Cardiac muscle cell (in vitro differentiated cells and primary cell): Measurements from ENCODE around the gene RPN1. TPM values are rescaled to one million over a fixed set of nuclear protein-coding genes. Genes with fewer than 3 reads are reported as not detected.

Experiments
- DNase-seq, 2 donors: peaks; one replicate each; pipeline versions ENCODE4 v3.0.0 to v3.0.0-alpha.2; 2010 to 2017; ENCODE audit warnings: low read depth in 1 of 2, low spot score in 1 of 2
- H3K27ac ChIP-seq: fragments of 200-600 bp; sonication (generic); 2 replicates; pipeline ENCODE4 v1.5.1; 2016
- H3K27me3 ChIP-seq: fragments of 200-600 bp; sonication (generic); 2 replicates; pipeline ENCODE4 v1.6.0; 2016; ENCODE audit warnings: control low read depth
- H3K36me3 ChIP-seq: fragments of 200-600 bp; sonication (generic); 2 replicates; pipeline ENCODE4 v1.5.1; 2016; ENCODE audit warnings: control low read depth
- H3K4me1 ChIP-seq: fragments of 200-600 bp; sonication (generic); 2 replicates; pipeline ENCODE4 v1.8.1; 2017; ENCODE audit warnings: low read depth, mild to moderate bottlenecking, mixed run types
- H3K4me3 ChIP-seq: fragments of 200-600 bp; sonication (generic); 2 replicates; pipeline ENCODE4 v1.5.1; 2016; ENCODE audit warnings: mild to moderate bottlenecking
- H3K9me3 ChIP-seq: fragments of 200-600 bp; sonication (generic); 2 replicates; pipeline ENCODE4 v1.5.1; 2017; ENCODE audit warnings: low read depth, mild to moderate bottlenecking, control low read depth
- polyA plus RNA-seq: library from polyadenylated mRNA; unstranded; fragments of >200 nt; fragmentation: Nextera tagmentation; extraction: Ambion mirVana; gene quantifications from 2 replicates; pipeline ENCODE4 v1.2.1, GENCODE V29; 2016
- total RNA-seq: library from RNA; depleted of rRNA; stranded (reverse); fragments of >200 nt; gene quantifications from 2 replicates; pipeline ENCODE4 v1.2.3, GENCODE V29; 2016
- TF ChIP-seq, protein P1 (sequence below): IDR thresholded peaks from 2 replicates; pipeline ENCODE4 v1.5.1; 2012; ENCODE audit warnings: low read depth, mild to moderate bottlenecking, low read length

RPN1 gene
- total and polyA plus RNA-seq, 2 experiments from 2014 or later = 202 to 328 TPM

DNA sequence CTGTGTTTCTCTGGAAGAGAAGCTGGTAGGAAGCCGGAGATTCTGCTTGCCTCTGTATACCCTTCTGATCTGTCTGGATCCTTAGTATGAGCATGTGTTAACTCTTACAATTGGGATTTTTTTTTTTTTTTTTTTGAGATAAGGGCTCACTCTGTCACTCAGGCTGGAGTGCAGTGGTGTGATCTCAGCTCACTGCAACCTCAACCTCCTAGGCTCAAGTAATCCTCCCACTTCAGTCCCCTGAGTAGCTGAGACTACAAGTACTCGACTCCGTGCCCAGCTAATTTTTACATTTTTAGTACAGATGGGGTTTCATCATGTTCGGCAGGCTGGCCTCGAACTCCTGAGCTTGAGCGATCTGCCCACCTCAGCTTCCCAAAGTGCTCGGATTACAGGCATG lies 44.5 kb downstream of the RPN1 start:
- TF ChIP-seq, protein P1, sequence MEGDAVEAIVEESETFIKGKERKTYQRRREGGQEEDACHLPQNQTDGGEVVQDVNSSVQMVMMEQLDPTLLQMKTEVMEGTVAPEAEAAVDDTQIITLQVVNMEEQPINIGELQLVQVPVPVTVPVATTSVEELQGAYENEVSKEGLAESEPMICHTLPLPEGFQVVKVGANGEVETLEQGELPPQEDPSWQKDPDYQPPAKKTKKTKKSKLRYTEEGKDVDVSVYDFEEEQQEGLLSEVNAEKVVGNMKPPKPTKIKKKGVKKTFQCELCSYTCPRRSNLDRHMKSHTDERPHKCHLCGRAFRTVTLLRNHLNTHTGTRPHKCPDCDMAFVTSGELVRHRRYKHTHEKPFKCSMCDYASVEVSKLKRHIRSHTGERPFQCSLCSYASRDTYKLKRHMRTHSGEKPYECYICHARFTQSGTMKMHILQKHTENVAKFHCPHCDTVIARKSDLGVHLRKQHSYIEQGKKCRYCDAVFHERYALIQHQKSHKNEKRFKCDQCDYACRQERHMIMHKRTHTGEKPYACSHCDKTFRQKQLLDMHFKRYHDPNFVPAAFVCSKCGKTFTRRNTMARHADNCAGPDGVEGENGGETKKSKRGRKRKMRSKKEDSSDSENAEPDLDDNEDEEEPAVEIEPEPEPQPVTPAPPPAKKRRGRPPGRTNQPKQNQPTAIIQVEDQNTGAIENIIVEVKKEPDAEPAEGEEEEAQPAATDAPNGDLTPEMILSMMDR = no peak
- Histone ChIP-seq H3K27ac (no peak overlapping the region), H3K4me1 (peaks cover 7% of the 10 kb centered on the region), H3K4me3 (no peak overlapping the region), H3K9me3 (no peaks in the 10 kb centered on the region), H3K36me3 (no peaks in the 10 kb centered on the region), H3K27me3 (peaks cover 7% of the 10 kb centered on the region)
- peak in 1 of 2 donors; percentile 19 for DNase-seq

DNA sequence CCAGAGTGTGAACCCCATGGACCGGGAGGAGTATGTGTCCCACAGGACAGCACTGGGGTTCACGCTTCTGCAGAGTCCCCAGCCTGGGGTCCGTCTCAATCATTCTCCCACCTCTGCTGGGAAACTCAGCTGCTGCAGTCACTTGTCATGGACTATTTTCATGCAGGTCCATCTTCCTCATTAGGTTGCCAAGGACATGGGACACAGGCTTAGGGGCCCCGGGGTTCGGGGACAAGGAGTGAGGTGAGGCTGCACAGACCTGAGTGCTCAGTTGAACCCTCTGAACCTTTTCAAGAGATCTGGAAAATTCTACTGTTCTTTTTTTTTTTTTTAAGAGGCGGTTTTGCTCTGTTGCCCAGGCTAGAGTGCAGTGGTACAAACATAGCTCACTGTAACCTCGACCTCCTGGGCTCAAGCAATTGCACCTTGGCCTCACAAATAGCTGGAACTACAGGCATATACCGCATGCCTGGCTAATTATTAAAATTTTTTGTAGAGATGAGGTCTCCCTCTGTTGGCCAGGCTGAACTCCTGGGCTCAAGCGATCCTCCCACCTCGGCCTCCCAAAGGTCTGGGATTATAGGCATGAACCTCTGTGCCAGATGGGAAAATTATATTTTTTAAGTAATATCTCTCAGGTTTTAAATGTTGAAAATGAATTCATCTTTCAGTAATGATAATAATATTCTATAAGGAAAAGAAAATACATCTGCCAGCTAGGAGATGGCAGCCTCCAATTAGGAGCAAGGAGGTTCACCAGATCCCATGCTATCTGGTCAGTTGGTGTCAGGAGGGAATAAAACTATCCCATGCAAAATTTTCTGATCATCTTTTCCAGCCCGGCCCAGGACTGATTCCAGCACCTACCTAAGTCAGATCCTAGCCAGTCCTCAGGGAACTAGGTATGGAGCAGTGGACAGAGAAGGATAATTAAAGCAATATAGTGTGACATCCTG lies 45.2 kb downstream of the RPN1 start:
- H3K27me3 ChIP-seq = peaks cover 7% of the 10 kb centered on the region
- H3K36me3 ChIP-seq = no peaks in the 10 kb centered on the region
- TF ChIP-seq, protein P1 = no peak
- peaks cover 7% of the 10 kb centered on the region for H3K4me1 ChIP-seq
- H3K27ac ChIP-seq = no peak overlapping the region
- DNase-seq = no peak
- H3K4me3 ChIP-seq = no peak overlapping the region
- no peaks in the 10 kb centered on the region for H3K9me3 ChIP-seq

DNA sequence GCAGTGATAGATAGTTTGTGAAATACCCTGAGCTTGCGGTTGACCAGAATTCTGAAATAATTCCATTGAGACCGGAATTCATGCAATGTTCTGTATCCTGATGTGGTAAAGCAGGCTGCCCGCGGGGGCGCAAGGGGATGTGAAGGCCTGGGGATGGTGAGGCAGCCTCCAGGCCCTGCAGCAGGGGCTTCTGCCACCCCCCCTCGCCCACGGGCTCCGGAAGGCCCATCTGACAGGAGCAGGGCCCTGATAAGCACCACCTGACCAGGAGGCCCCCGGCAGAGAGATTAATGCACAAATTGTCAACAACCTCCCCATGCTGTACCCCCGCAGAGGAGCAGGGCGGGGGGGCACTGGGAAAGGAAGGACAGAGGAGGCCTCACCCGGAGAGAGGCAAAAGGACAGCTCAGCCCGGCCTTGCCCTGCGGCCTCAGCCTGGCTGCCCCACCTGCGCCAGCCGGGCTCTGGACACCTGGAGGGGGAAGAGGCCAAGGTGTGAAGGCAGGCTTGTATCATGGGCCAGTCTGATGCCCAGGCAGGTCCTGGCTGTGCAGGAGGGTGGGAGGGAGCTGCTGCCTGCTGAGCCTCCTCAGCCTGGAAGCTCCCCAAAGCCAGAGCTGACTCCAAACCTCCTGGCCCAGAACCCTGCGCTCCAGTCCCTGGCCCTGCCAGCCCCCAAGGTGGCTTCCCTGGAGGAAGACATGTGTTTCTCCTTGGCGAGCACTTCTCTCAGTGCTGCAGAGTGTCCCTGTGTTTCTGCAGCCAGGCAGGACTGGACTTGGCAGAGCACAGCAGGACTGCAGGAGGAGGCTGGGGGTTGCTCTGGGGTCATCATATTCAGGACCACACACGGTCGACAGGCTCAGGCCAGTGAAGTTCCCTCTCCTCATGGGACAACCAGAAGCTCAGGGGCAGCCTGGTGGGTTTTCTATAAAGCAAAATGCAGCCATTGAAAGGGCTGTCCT lies 46.5 kb downstream of the RPN1 start:
- Histone ChIP-seq H3K4me3 (no peak overlapping the region), H3K27ac (no peak overlapping the region), H3K9me3 (no peaks in the 10 kb centered on the region), H3K27me3 (peaks cover 7% of the 10 kb centered on the region), H3K36me3 (no peaks in the 10 kb centered on the region), H3K4me1 (peaks cover 7% of the 10 kb centered on the region)
- TF ChIP-seq, protein P1 = no peak
- DNase-seq = peak in 1 of 2 donors; percentile 10

DNA sequence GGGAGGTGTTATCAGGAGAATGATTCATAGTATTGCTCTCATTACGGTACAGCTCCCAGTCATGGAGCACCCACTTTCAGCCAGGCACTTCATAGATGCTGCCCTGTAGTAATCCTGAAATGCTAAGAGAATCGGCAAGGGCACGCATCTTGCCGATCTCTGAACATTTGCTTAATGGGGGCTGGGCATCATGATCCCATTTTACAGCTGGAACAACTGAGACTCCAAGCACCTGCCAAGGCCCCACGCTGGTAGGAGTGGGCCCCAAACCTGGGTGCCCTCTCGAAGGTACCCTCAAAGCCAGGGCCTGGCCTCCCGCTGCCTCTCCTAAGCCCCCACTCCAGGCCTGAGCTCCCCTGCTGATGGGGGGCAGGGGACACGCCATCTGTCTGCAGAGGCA lies 47.3 kb downstream of the RPN1 start:
- H3K36me3 ChIP-seq = no peaks in the 10 kb centered on the region
- H3K9me3 ChIP-seq = no peaks in the 10 kb centered on the region
- DNase-seq = no peak
- no peak overlapping the region for H3K27ac ChIP-seq
- H3K4me1 ChIP-seq = peaks cover 7% of the 10 kb centered on the region
- TF ChIP-seq, protein P1 = no peak
- H3K4me3 ChIP-seq = no peak overlapping the region
- peaks cover 7% of the 10 kb centered on the region for H3K27me3 ChIP-seq

DNA sequence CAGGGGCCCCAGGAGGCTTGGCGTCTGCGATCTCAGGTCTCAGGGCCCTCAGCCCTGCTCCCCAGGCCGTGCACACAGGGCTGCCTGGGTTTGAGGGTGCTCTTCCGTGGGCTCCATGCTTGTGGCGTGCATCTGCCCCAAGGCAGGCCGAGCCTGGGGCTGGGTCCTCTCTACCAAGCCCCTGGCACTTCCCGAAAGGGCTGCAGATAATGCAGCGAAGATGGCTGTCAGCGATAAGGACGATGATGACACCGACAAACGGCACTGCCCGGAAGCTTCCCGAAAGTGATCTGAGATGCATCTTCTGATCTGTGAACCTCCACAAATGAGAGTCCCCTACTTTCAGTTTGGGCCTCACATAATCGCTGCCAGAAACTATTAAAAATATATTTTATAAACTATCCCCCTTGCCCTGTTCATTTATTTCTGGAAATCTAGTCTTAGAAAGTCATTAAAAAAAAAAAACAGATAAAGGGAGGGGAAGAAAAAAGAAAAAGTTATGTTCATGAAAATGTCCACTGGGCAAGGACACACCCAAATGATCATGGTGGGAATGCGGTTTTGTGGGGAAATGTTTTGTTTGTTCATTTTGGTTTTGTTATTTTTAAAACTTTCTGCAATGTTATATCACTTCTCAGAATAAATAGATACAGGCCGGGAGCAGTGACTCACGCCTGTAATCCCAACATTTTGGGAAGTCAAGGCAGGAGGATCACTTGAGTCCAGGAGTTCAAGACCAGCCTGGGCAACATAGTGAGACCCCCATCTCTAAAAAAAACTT lies 51.5 kb downstream of the RPN1 start:
- H3K9me3 ChIP-seq = no peaks in the 10 kb centered on the region
- H3K36me3 ChIP-seq = no peaks in the 10 kb centered on the region
- no peak overlapping the region for H3K4me3 ChIP-seq
- DNase-seq = no peak
- no peaks in the 10 kb centered on the region for H3K27me3 ChIP-seq
- H3K27ac ChIP-seq = no peak overlapping the region
- H3K4me1 ChIP-seq = no peaks in the 10 kb centered on the region
- TF ChIP-seq, protein P1 = no peak
